ENCODE measurements around the gene RPL27.
A peak's percentile ranks its signal among the peaks of the same experiment; 100 is the strongest.

Gene RPL27

GRCh38 chr17:43020789-43021740 lies 22.8 kb downstream of the RPL27 start:
- DNase-seq (ENCODE audit: low read depth), result peak; percentile 34

GRCh38 chr17:43021741-43022512 lies 23.7 kb downstream of the RPL27 start, which contains the start of gene VAT1:
Gene VAT1, minus strand, starts transcription at chr17:43022385. Its CDS starts 63 bp downstream, at chr17:43022322.
- DNase-seq (ENCODE audit: low read depth), result peak; percentile 61

- DNase-seq (ENCODE audit: low read depth), result peak; percentile 67
Observed at GRCh38 chr17:43024407-43025289, 26.4 kb downstream of the RPL27 start, which contains the start of gene RND2. Gene RND2, plus strand, starts transcription at chr17:43025231. Its CDS starts 117 bp downstream, at chr17:43025348.

- no peak for DNase-seq (ENCODE audit: low read depth)
Observed at GRCh38 chr17:43025290-43025657, 27.1 kb downstream of the RPL27 start.

- DNase-seq (ENCODE audit: low read depth), result no peak
Observed at GRCh38 chr17:43025766-43026537, 27.7 kb downstream of the RPL27 start.

GRCh38 chr17:43026595-43026994 lies 28.4 kb downstream of the RPL27 start:
- no peak for DNase-seq (ENCODE audit: low read depth)

- no peak for DNase-seq (ENCODE audit: low read depth)
Observed at GRCh38 chr17:43027091-43028032, 29.1 kb downstream of the RPL27 start.

GRCh38 chr17:43028221-43028861 lies 30.1 kb downstream of the RPL27 start:
- DNase-seq (ENCODE audit: low read depth), result no peak

- no peak for DNase-seq (ENCODE audit: low read depth)
Observed at GRCh38 chr17:43030137-43030767, 32.0 kb downstream of the RPL27 start.

GRCh38 chr17:43031666-43032065 lies 33.4 kb downstream of the RPL27 start:
- DNase-seq (ENCODE audit: low read depth), result no peak

- DNase-seq (ENCODE audit: low read depth), result no peak
Observed at GRCh38 chr17:43033948-43034881, 36.0 kb downstream of the RPL27 start.

- DNase-seq (ENCODE audit: low read depth), result no peak
Observed at GRCh38 chr17:43034894-43035293, 36.7 kb downstream of the RPL27 start.

- no peak for DNase-seq (ENCODE audit: low read depth)
Observed at GRCh38 chr17:43039646-43040045, 41.4 kb downstream of the RPL27 start.

- DNase-seq (ENCODE audit: low read depth), result no peak
Observed at GRCh38 chr17:43040655-43041054, 42.4 kb downstream of the RPL27 start.

GRCh38 chr17:43042025-43042628 lies 43.9 kb downstream of the RPL27 start:
- DNase-seq (ENCODE audit: low read depth), result no peak

GRCh38 chr17:43043307-43043706 lies 45.1 kb downstream of the RPL27 start:
- no peak for DNase-seq (ENCODE audit: low read depth)

GRCh38 chr17:43044024-43044423 lies 45.8 kb downstream of the RPL27 start:
- no peak for DNase-seq (ENCODE audit: low read depth)
